HG03135 (cell line): ENCODE results near the gene MYBBP1A.

Experiments used
- ATAC-seq: cut with Tn5 transposase; IDR thresholded peaks from one replicate; pipeline ENCODE4 v1.9.1; 2021; ENCODE audit warnings: mild to moderate bottlenecking, moderate library complexity; ENCODE audit not compliant: unreplicated experiment

Gene MYBBP1A

DNA sequence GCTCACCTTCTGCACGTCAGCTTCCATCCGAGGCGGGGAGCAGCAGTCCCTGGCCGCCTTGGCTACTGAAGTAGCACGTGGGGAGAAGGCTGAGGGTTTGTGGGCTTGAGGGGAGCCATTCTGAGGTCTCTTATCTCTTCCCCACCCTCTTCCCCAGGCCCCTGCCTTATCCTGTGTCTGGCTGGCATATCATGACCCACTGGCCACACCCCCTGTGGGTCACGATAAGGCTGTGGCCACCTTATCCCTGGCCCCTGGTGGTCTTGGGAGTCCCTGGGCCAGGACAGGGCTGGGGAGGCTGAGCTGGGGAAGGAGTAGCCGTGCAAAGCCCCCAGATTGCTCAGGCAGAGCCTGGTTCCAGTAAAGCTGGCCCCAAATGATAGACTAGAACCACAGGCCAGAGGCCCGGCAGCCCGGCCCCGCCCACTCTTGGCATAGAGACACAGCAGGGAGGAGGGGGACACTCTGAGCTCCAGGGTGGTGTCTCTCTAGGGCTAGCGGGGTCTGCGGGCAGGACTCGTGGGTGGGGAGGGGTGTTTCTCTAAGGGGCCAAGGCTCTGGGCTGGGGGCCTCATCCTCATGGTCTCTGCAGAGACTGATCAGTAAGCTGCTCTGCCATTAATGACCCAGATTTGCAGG, 48.9 kb downstream of the MYBBP1A start:
- ATAC-seq: no peak

DNA sequence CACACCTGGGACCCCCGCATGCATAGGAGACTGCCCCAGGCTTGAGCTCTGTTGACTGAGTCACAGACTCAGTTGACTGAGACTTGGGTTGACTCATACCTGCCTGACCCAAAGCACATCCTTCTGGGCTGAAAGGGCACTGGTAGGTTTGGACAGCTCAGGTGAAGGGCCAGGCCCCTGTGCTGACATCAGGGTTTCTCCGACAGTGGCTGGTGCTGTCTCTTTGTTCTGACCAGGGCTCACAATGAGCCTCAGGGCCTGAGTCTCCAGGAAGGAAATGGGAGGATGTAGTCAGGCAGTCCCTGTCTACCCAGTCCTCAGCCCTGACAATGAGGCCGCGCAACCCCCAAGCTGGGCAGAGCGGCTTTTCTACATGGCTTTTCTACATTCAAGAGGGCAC, 50.0 kb downstream of the MYBBP1A start:
- no peak for ATAC-seq

DNA sequence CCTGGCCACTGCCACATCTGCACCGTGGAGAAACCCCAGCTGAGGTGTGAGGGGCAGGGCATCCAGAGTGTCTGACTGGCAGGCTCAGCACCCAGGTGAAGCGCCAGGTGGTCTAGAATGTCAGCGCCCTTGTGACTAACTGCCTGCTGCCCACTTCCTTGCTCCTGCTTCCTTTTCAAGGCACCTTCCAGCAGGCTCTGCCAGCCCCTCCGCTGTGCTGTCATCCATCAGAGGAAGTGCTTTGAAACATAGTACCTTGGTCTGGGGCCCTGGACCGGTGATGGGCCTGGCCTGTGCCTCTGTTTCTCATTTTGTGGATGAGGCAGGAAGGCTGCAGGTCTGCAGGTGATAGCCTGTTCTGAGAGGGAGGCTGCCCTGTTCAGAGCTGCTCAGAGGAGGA, 51.0 kb downstream of the MYBBP1A start:
- ATAC-seq: no peak

DNA sequence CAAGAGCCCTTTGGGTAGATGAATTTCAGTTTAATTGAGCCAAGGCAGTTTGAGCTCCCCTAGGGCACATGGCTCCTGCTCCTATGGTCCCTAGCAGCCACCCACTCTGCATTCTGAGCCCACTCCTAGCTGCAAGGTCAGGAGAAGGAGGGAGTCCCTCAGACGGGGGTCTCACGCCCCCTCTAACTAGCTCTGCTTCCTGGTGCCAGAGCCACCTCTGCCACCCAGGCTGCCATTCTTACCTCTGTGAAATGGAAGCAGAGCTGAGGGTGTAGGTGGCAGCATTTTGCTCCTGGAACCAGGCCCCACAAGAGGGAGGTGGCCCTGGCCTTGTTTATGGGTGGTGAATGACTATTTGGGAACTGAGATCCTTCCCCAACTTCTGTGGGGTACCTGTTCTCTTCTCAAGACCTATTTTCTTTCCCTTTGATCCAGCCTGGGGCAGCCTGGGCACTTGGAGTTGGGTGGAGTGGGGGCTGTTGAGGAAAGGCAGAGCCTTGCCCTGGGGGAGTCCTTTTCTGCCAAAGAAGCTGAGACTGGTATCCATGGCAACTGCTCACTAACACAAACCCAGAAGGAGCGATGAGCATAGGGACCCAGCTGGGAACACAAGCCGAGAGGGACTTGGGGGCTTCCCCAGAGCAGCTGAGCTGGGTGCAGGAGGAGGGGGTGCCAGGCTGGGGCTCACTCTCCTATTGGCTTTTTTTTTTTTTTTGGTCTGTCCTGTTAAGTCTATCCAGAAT, 51.7 kb downstream of the MYBBP1A start:
- no peak for ATAC-seq

DNA sequence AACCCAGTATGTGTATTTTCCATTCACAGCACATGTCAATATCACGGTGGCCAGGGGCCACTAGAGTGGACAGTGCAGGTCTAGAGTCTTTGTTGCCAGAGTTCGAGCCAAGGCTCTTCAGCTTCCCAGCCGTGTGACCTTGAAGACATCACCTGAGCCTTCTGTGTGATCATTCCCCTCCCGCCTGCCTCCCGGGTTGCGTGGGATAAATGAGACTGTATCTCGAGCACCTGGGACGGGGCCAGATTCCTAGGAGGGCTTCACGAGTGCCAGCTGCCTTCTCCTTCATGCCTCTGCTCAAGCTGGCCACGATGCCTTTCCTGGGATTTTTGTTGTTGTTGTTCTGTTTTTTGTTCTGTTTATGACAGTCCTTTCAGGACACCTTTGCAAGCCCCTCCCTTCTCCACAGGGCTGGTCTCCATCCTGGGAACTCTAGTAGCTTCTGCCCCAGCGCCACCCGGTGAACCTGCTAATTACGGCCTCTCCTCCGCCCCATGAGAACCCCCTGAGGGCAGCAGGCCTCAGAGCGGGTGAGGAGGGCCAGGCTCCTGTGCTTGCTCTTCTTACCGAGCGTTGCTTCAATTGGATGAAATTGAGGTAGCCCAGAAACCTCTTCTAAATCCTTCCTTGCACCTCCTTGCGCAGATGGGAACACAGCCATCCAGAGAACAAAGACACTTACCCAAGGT, 52.6 kb downstream of the MYBBP1A start:
- no peak for ATAC-seq

DNA sequence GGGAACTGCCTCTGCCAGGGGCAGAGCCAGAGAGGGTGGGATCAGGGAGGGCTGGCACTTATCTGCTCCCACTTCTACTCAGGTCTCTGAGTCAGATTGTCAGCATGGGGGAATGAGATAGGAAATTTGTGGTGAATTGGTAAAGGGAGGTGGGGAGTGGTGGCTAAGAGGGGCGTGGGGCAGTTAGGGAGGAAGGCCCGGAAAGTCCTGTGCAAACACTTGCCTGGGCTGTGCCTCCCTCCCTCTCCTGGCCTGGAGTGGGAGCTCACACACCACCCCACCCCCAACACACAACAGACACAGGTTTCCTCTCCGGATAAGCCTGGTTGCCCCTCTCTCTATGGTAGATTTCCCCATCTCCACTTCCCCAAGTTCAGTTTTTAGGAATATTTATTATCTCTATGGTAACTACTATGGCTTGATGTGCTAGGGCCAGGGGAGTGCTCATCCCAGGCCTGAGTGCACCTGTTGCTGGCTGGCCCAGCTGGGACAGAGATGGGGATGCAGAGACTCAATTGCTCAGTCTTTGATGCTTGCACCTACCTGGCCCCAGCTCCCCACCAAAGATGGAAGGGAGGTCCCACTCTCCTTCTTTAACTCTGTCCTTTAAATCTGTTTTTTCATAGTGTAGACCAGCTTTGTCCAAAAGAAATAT, 53.8 kb downstream of the MYBBP1A start:
- ATAC-seq: no peak

DNA sequence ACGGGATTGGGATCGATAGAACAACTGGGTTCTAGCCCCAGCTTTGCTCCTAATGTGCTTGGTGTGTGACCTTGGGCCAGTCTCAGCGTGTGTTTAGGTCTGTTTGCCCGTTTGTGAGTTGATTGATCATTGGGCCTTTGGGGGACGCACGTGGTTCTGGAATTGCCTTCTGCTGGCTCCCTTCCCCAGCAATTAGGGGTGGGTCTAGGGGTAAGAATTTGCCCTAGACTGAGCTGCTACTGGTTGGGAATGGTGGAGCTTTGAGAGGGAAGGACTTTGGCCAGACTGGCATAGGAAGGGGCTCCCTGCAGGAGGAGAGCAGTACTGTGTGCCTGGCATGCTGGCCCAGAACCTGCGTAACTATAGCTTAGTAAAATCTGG, 55.0 kb downstream of the MYBBP1A start:
- no peak for ATAC-seq

DNA sequence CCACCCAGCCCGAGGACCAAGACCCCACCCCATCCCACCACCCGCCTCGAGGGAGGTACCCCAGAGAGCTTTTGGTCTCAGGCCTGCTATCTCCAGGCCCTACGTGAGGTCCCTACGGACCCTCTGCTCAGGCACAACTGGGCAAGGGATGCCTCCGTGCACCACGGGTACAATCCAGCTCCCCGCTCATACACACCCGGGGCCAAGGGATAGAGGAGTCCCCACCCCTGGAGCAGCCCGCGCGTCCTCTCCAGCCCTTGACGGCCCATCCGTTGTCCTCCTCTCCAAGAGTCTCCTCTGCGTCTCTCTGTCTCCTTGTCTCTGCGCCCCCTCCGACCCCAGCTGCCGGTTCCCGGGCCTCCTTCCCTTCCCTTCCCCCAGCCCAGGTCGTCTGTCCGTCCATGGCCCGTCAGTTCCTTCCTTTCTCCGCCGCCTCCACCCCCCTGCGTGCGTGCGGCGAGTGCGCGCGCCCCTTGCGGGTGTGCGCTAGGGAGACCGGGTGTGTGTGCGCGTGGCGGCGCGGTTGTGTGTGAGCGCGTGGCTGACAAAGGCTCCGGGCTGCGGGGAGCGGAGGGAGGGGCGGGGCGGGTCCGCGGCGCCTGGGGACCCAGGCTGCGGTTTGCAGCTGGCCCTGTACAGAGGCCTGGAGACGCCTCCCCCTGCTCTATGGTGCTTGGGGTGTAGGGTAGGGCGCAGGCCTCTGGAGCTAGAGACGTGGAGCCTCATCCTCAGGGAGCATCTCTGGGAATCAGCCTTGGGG, 55.6 kb downstream of the MYBBP1A start:
- no peak for ATAC-seq

DNA sequence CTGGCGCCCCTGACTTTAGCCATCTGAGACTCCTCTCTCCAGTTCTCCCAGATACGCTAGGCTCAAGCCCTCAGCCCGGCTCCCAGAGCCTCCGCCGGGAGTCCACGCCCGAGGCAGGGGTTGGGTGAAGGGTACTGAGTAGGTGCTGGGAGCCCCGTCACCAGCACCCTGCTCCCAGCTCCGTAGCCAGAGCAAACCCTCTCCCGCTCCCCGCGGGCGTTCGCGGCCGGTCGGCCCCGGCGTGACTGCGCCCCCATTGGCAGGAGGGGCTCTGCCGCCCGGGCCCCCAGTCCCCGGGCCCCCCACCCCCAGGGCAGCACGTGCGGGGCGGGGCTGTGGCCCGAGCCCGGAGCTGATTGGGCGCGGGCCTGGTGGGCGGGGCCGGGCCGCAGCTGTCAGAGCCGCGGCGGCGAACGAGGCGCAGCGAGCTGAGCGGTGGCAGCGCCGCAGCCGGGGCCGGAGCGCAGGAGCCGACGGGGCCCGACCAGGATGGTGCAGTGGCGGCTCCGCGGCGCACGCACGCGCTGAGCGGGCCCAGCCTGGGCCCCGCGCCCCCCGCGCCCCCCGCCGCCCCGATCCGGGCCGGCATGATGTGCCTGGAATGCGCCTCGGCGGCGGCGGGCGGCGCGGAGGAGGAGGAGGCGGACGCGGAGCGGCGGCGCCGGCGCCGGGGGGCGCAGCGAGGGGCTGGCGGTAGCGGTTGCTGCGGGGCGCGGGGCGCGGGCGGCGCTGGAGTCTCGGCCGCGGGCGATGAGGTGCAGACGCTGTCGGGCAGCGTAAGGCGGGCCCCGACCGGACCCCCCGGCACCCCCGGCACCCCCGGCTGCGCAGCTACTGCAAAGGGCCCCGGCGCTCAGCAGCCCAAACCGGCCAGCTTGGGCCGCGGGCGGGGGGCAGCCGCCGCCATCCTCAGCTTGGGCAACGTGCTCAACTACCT, 56.5 kb downstream of the MYBBP1A start, which contains the start of gene SPNS2:
Gene SPNS2 (plus strand): TSS at position 421 of the 937 bp plus-strand sequence. CDS start 167 bp downstream, at position 588.
- ATAC-seq: no peak

DNA sequence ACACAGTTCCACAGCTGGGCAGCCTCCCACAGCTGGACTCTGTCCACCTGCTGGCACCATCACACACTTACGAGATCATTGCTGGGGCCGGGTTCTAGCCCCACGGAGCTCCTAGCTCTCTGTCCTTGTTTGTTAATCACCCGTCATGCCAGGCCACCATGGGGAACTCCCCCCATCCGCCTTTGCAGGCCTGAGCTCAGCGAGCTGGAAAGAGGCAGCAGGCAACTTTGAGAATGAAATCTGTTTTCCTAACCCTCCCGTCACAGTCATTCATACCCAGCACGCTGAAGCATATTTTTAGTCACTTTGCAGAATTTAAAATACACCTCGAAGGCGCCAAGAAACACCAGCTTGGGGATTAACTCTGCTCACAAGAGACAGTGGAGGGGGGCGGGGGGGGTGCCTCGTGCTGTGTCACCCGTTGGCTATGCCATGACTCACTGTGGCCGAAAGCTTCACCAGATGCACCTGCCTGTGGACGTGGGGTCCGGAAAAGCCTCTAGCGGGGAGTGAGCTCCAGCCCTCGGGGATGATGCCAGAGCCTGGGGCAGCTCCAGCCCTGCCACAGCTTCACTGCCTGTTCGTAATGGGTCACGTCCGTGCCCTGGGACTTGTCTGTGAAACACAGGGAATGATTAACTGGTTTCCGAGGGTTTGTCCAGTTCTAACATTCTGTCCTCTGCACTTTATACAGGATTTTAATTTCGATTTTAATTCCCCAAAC, 57.9 kb downstream of the MYBBP1A start:
- no peak for ATAC-seq

DNA sequence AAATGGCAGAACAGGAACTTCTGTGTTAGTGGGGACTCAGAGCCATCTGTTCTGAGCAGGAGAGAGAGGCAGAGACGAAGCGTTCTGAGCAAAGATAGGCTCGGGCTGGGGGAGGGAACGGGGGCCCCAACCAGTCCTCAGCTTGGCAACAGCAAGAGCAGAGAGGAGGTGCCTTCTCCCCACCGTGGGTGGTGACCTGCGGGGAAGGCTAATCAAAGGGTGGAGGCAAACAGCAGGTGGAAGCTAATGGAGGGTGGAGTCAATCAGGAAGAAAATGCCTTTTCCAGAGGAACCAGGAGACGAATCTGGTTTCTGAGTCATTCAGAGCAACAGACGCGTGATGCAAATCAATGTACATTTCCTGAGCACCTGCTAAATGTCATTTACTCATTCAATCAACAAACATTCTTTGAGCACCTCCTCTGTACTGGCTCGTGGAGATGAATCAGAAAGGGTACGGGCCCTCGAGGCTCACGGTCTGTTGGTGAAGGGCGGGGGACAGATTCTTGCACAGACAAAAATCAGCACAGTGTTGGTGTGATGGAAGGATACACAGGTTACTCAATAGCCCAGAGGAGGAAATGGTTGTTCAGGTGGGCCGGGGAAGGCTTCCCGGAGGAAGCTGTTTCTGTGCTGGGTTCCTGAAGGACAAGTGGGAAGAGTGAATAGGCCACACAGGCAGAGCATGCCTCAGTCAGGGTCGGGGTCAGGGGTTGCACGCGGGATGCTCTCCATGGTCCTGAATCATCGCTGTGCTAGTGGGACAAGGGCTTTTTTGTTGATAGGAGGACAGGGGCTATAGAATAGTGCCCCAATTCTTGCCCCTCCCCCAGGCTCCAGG, 62.2 kb downstream of the MYBBP1A start:
- ATAC-seq: no peak

DNA sequence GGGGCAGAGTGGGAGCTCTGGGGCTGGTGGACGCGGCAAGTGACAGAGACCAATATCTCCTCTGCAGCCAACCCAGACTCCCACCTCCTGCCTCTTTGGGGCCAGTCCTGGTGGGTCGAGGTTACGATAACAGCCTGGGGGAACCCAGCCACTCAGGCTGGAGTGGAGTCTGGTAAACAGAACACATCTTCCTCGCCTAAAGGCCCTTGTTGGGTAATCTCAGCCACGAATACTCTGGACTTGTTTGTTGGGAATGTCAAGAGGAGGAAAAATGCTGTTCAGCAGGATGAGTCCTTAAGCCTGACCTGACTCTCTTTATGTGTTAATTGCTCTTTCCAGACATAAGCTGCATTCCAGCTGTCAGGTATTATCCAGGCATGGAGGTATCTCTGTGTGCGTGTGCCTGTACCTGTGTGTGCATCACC, 64.5 kb downstream of the MYBBP1A start:
- no peak for ATAC-seq

DNA sequence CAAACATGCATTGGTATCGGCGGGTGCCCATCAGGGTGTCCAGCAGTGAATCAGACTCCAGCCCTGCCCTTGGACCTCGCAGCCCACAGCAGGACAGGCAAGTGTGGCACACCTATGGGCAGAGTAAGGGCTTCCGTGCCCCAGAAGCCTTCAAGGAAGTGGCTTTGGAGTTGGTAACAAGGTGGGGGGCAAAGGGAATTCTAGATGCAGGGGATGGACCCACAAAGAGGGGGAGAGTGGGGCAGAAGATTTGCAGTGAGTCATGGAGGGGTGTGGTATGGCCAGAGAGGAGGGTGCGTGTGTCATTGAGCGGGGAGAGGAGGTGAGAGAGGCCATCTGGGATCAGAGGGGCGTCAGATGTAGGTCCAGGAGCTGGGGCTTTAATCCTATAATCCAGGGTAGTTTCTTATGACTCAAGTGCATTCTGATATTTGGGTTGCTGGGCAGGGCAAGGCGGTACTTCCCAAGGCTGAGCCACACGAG, 65.0 kb downstream of the MYBBP1A start:
- no peak for ATAC-seq

DNA sequence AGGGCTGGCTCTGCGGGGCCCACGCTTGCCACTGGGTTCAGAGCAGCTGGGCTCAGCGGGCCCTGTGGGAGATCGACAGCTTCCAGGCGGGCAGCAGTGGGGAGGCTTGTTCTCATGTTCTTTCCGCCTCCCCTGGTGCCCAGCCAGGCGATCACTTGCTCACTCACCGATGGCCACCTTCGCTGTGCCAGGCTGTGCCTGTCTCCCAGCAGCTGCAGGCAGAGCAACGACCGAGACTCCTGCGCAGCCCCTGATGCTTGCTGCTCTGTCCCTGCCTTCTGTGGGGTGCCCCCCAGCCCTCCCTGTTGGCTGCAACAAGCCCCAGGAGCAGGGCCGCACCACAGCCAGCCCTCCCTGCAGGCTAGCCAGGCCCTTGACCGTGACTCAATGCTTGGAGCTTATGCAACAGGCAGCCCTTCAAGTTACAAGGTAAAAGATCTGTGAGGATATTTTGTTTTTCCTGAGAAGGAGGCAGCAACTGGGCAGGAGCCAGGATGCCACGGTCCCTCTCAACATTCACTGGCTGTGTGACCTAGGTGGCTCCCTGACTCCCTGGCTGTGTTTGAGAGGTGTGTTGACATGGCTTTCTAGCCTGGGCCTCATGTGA, 66.1 kb downstream of the MYBBP1A start:
- ATAC-seq: no peak
